Astrocyte (in vitro differentiated cells and primary cell): Measurements from ENCODE around the gene SLC35F5. TPM values are rescaled to one million over a fixed set of nuclear protein-coding genes. Genes with fewer than 3 reads are reported as not detected.

Experiments used
- DNase-seq: peaks from one replicate; pipeline ENCODE4 v3.0.0-alpha.2; 2010; ENCODE audit warnings: low read depth
- FAIRE-seq: peaks from 2 replicates; lab custom pipeline; 2011; peaks lifted over from hg19 to GRCh38; lab: Jason Lieb, UNC
- H2AFZ ChIP-seq: 2 replicates; pipeline ENCODE4 v1.6.0; 2012; ENCODE audit warnings: low read depth, low read length, inconsistent platforms
- H3K27ac ChIP-seq: 2 replicates; pipeline ENCODE4 v1.5.1; 2011; ENCODE audit warnings: low read depth, low read length, inconsistent platforms
- H3K27me3 ChIP-seq: 2 replicates; pipeline ENCODE4 v1.6.0; 2011; ENCODE audit warnings: low read length, inconsistent platforms; ENCODE audit not compliant: insufficient read depth
- H3K36me3 ChIP-seq: 2 replicates; pipeline ENCODE4 v1.5.1; 2011; ENCODE audit warnings: low read length, inconsistent platforms; ENCODE audit not compliant: insufficient read depth
- H3K4me1 ChIP-seq: 2 replicates; pipeline ENCODE4 v1.5.1; 2011; ENCODE audit warnings: low read length, inconsistent platforms; ENCODE audit not compliant: insufficient read depth
- H3K4me2 ChIP-seq: 2 replicates; pipeline ENCODE4 v1.6.0; 2012; ENCODE audit warnings: low read length, inconsistent platforms
- H3K4me3 ChIP-seq: 2 replicates; pipeline ENCODE4 v1.5.1; 2011; ENCODE audit warnings: low read depth, mild to moderate bottlenecking, low read length, inconsistent platforms; ENCODE audit not compliant: insufficient read depth
- H3K79me2 ChIP-seq: 2 replicates; pipeline ENCODE4 v1.6.0; 2012; ENCODE audit warnings: mild to moderate bottlenecking, low read length, inconsistent platforms; ENCODE audit not compliant: insufficient read depth
- H3K9ac ChIP-seq: 2 replicates; pipeline ENCODE4 v1.6.0; 2012; ENCODE audit warnings: mild to moderate bottlenecking, low read length, inconsistent platforms
- H3K9me3 ChIP-seq: 2 replicates; pipeline ENCODE4 v1.5.1; 2012; ENCODE audit warnings: low read depth, mild to moderate bottlenecking, low read length, inconsistent platforms; ENCODE audit not compliant: insufficient read depth
- H4K20me1 ChIP-seq: 2 replicates; pipeline ENCODE4 v1.6.0; 2012; ENCODE audit warnings: low read length, inconsistent platforms; ENCODE audit not compliant: insufficient read depth
- H3K27ac Mint-ChIP-seq: one replicate; pipeline ENCODE4 v1.8.0; 2021; ENCODE audit warnings: mild to moderate bottlenecking, mixed read lengths; ENCODE audit not compliant: unreplicated experiment
- H3K27me3 Mint-ChIP-seq: one replicate; pipeline ENCODE4 v1.8.0; 2021; ENCODE audit warnings: low read depth, mixed read lengths; ENCODE audit not compliant: unreplicated experiment
- H3K36me3 Mint-ChIP-seq: one replicate; pipeline ENCODE4 v1.8.0; 2021; ENCODE audit warnings: low read depth, mixed read lengths; ENCODE audit not compliant: unreplicated experiment
- H3K4me1 Mint-ChIP-seq: one replicate; pipeline ENCODE4 v1.8.0; 2021; ENCODE audit warnings: low read depth, mixed read lengths; ENCODE audit not compliant: unreplicated experiment
- H3K4me3 Mint-ChIP-seq: one replicate; pipeline ENCODE4 v1.8.0; 2021; ENCODE audit warnings: mild to moderate bottlenecking, moderate library complexity, mixed read lengths; ENCODE audit not compliant: unreplicated experiment
- H3K9me3 Mint-ChIP-seq: one replicate; pipeline ENCODE4 v1.8.0; 2021; ENCODE audit warnings: mild to moderate bottlenecking, mixed read lengths; ENCODE audit not compliant: unreplicated experiment
- CTCF ChIP-seq: IDR thresholded peaks from 2 replicates; pipeline ENCODE4 v1.5.1; 2011; ENCODE audit warnings: low read depth, mild to moderate bottlenecking, inconsistent platforms, low read length, moderate library complexity; ENCODE audit not compliant: insufficient read depth
- EZH2 ChIP-seq: IDR thresholded peaks from 2 replicates; pipeline ENCODE4 v1.6.1; 2012; ENCODE audit warnings: mild to moderate bottlenecking, low read length, inconsistent platforms; ENCODE audit not compliant: insufficient read depth
- total RNA-seq: library from RNA; stranded (reverse); gene quantifications from 2 replicates; pipeline ENCODE4 v1.2.1, GENCODE V29; 2021

Gene SLC35F5
- total RNA-seq, 1 donor from 2014 or later = 103 TPM

- Mint-ChIP-seq H3K27me3 (no peaks in the 10 kb centered on the region), H3K4me3 (no peak overlapping the region), H3K4me1 (peaks cover 16% of the 10 kb centered on the region), H3K27ac (peak overlapping the region; percentile 75), H3K9me3 (peaks cover 8% of the 10 kb centered on the region), H3K36me3 (no peaks in the 10 kb centered on the region)
- Histone ChIP-seq H3K9ac (no peak overlapping the region), H3K4me3 (no peak overlapping the region), H3K9me3 (no peaks in the 10 kb centered on the region), H4K20me1 (no peaks in the 10 kb centered on the region), H3K36me3 (no peaks in the 10 kb centered on the region), H3K4me1 (peaks cover 25% of the 10 kb centered on the region), H3K79me2 (no peaks in the 10 kb centered on the region), H3K27me3 (no peaks in the 10 kb centered on the region), H3K27ac (peak overlapping the region; percentile 60), H3K4me2 (peak overlapping the region; percentile 52), H2AFZ (no peak overlapping the region)
- DNase-seq (peak; percentile 90), FAIRE-seq (peak; percentile 94)
- TF ChIP-seq EZH2 = no peak
These were observed 6.1 kb upstream of the SLC35F5 start for GRCh38 chr2:113762377-113763118.

DNA sequence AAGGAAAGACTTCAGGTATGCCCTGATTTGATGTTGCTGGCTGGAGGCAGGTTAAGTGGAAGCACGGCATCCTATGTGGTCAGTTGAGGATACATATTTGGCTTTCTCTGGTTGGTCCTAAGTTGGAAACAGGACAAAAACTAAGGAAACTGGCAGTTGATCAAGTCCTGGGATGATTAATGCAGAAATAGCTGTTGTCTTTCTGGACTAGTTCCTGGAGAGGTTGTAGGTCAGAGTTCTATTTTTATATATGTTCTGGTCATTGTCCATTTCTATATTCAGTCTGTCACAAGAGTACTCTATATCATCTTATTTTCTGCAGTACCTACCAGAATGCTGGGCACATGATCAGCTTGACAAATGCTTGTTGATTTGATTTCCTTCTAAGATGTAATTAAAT, 4.0 kb upstream of the SLC35F5 start:
- Histone ChIP-seq H3K27ac (no peak overlapping the region), H3K9me3 (no peaks in the 10 kb centered on the region), H4K20me1 (peaks cover 1% of the 10 kb centered on the region), H3K4me2 (peak overlapping the region; percentile 59), H3K9ac (no peak overlapping the region), H3K4me3 (no peak overlapping the region), H3K36me3 (no peaks in the 10 kb centered on the region), H3K79me2 (peaks cover 10% of the 10 kb centered on the region), H3K4me1 (peaks cover 25% of the 10 kb centered on the region), H2AFZ (no peak overlapping the region), H3K27me3 (no peaks in the 10 kb centered on the region)
- no peak for TF ChIP-seq EZH2
- no peak for TF ChIP-seq CTCF
- Mint-ChIP-seq H3K27me3 (no peaks in the 10 kb centered on the region), H3K36me3 (no peaks in the 10 kb centered on the region), H3K27ac (no peak overlapping the region), H3K4me1 (peaks cover 19% of the 10 kb centered on the region), H3K4me3 (no peak overlapping the region), H3K9me3 (peaks cover 7% of the 10 kb centered on the region)
- DNase-seq = peak; percentile 57
- FAIRE-seq = no peak

GRCh38 chr2:113757138-113757657, 756 bp upstream of the SLC35F5 start:
- H3K4me2 ChIP-seq = peak overlapping the region; percentile 99
- H3K4me1 ChIP-seq = peaks cover 21% of the 10 kb centered on the region
- FAIRE-seq (no peak), DNase-seq (peak; percentile 6)
- Mint-ChIP-seq H3K4me3 (peak overlapping the region; percentile 99), H3K4me1 (peaks cover 14% of the 10 kb centered on the region), H3K27me3 (no peaks in the 10 kb centered on the region), H3K9me3 (no peaks in the 10 kb centered on the region), H3K27ac (peak overlapping the region; percentile 96), H3K36me3 (peaks cover 5% of the 10 kb centered on the region)
- no peaks in the 10 kb centered on the region for H3K36me3 ChIP-seq
- H3K9ac ChIP-seq = peak overlapping the region; percentile 97
- no peaks in the 10 kb centered on the region for H3K27me3 ChIP-seq
- peak overlapping the region; percentile 94 for H3K4me3 ChIP-seq
- peak overlapping the region; percentile 94 for H3K27ac ChIP-seq
- peaks cover 20% of the 10 kb centered on the region for H4K20me1 ChIP-seq
- H3K9me3 ChIP-seq = no peaks in the 10 kb centered on the region
- peaks cover 42% of the 10 kb centered on the region for H3K79me2 ChIP-seq
- peak overlapping the region; percentile 94 for H2AFZ ChIP-seq
- TF ChIP-seq CTCF = no peak
- no peak for TF ChIP-seq EZH2
